ENCODE measurements around the gene TMIGD1. TPM values are rescaled to one million over a fixed set of nuclear protein-coding genes. Genes with fewer than 3 reads are reported as not detected.

Gene TMIGD1
- total RNA-seq, 4 donors from 2014 or later: not detected

- TF ChIP-seq, protein P1, sequence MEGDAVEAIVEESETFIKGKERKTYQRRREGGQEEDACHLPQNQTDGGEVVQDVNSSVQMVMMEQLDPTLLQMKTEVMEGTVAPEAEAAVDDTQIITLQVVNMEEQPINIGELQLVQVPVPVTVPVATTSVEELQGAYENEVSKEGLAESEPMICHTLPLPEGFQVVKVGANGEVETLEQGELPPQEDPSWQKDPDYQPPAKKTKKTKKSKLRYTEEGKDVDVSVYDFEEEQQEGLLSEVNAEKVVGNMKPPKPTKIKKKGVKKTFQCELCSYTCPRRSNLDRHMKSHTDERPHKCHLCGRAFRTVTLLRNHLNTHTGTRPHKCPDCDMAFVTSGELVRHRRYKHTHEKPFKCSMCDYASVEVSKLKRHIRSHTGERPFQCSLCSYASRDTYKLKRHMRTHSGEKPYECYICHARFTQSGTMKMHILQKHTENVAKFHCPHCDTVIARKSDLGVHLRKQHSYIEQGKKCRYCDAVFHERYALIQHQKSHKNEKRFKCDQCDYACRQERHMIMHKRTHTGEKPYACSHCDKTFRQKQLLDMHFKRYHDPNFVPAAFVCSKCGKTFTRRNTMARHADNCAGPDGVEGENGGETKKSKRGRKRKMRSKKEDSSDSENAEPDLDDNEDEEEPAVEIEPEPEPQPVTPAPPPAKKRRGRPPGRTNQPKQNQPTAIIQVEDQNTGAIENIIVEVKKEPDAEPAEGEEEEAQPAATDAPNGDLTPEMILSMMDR (IDR thresholded peaks at IDR 0.05): no peak
- TF ChIP-seq POLR2A (IDR thresholded peaks at IDR 0.05): no peak
Observed at GRCh38 chr17:30314474-30314873, 19.4 kb downstream of the TMIGD1 start.

DNA sequence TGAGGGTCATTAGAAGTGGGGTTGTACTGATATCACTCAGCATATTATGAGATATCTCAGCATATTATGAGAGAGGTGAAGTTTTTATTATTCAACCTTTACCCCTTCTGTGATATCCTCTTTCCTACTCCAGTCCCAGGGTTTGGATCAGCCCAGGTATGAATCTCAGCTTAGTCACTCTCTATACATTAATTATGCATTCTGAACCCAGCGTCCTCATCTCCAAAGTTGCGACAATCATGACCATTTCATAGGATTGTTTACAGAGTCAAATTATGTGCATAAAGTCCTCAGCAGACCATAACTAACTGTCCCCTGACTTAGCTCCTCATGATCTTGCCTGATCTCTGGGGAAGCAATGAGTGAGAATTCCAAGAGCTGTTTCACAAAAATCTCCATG is 21.6 kb downstream of the TMIGD1 start:
- TF ChIP-seq, protein P1 (IDR thresholded peaks at IDR 0.05): no peak
- TF ChIP-seq POLR2A (IDR thresholded peaks at IDR 0.05): no peak
- H3K4me3 ChIP-seq: no peak overlapping the region
- H3K36me3 ChIP-seq: no peaks in the 10 kb centered on the region
- intact Hi-C loops (cut with DNase I): no loop called here
- H3K4me1 ChIP-seq: no peaks in the 10 kb centered on the region
- H3K27me3 ChIP-seq: no peaks in the 10 kb centered on the region
- no peak overlapping the region for H3K27ac ChIP-seq
- DNase-seq: no peak
- H3K9me3 ChIP-seq: no peaks in the 10 kb centered on the region
- WGBS, 2 donors: 19 to 59% methylated on average over 2 of the region's 2 CpGs

More at GRCh38 chr17:30314474-30314873, 19.4 kb downstream of the TMIGD1 start:
- Histone ChIP-seq H3K27ac (no peak overlapping the region), H3K4me1 (peaks cover 0 to 7% (median 0%) of the 10 kb centered on the region in 3 donors), H3K36me3 (no peaks in the 10 kb centered on the region), H3K4me3 (no peak overlapping the region), H3K27me3 (no peaks in the 10 kb centered on the region), H3K9me3 (no peaks in the 10 kb centered on the region)
- intact Hi-C loops (cut with DNase I): no loop called here
- DNase-seq: no peak
- WGBS, 2 donors: 67 to 87% methylated on average over 1 of the region's 1 CpG

DNA sequence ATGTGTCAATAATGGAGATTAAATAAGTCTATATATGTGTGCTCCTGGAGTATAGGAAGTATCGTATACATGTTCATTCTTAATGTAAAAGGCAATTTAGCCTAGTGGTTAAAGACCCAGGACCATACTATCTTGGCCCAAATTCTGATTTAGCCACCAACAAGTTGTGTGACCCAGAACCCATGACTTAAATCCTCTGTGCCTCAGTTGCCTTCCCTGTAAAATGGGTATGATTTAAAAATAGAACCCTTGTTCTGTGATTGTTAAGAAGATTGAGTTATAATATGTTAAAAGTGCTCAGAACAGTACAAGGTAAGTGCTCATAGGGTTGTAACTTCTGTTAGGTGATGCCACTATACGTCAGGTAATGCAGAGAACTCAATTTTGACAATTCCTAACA is 23.3 kb downstream of the TMIGD1 start:
- H3K9me3 ChIP-seq: no peaks in the 10 kb centered on the region
- H3K4me1 ChIP-seq: no peaks in the 10 kb centered on the region
- DNase-seq: no peak
- H3K27me3 ChIP-seq: no peaks in the 10 kb centered on the region
- TF ChIP-seq POLR2A (IDR thresholded peaks at IDR 0.05): no peak
- TF ChIP-seq, protein P1 (IDR thresholded peaks at IDR 0.05): no peak
- no peaks in the 10 kb centered on the region for H3K36me3 ChIP-seq
- H3K27ac ChIP-seq: no peak overlapping the region
- H3K4me3 ChIP-seq: no peak overlapping the region
- intact Hi-C loops (cut with DNase I): no loop called here
- WGBS, 2 donors: 88 to 97% methylated on average over 2 of the region's 2 CpGs

DNA sequence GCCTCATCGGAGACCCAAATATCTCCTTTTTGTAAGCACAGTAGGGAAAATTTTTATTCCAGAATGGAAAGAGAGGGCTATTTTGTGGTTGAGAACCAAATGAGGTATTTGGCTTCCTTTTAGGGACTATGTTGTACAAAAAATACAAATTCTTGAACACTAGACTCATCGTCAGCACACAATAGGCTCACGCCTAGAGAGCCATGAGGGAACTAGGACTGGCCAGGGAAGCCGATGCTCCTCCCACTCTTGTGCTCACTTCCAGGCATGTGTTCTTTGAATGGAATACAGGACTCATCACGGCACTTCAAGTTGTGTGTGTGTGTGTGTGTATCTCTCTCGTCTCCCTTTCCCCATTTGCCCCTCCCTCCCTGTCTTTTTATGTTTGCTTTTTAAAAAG is 24.3 kb downstream of the TMIGD1 start:
- no peaks in the 10 kb centered on the region for H3K36me3 ChIP-seq
- no peak for TF ChIP-seq POLR2A (IDR thresholded peaks at IDR 0.05)
- TF ChIP-seq, protein P1 (IDR thresholded peaks at IDR 0.05): no peak
- 82 to 91% methylated on average over 6 of the region's 6 CpGs for WGBS, 2 donors
- intact Hi-C loops (cut with DNase I): no loop called here
- H3K9me3 ChIP-seq: no peaks in the 10 kb centered on the region
- H3K27me3 ChIP-seq: no peaks in the 10 kb centered on the region
- H3K4me1 ChIP-seq: no peaks in the 10 kb centered on the region
- no peak overlapping the region for H3K4me3 ChIP-seq
- no peak for DNase-seq
- H3K27ac ChIP-seq: no peak overlapping the region

GRCh38 chr17:30308406-30308805 is 25.5 kb downstream of the TMIGD1 start:
- no peak for DNase-seq

More at GRCh38 chr17:30308406-30308805, 25.5 kb downstream of the TMIGD1 start:
- TF ChIP-seq, protein P1 (IDR thresholded peaks at IDR 0.05): no peak
- no peak for TF ChIP-seq POLR2A (IDR thresholded peaks at IDR 0.05)
- Histone ChIP-seq H3K4me1 (no peaks in the 10 kb centered on the region), H3K27me3 (no peaks in the 10 kb centered on the region), H3K4me3 (no peak overlapping the region), H3K9me3 (no peaks in the 10 kb centered on the region), H3K27ac (no peak overlapping the region), H3K36me3 (no peaks in the 10 kb centered on the region)
- 70 to 81% methylated on average over 2 of the region's 2 CpGs for WGBS, 2 donors
- intact Hi-C loops (cut with DNase I): no loop called here
